ENCODE measurements around the gene RTBDN.

- TF ChIP-seq MAX (IDR thresholded peaks at IDR 0.05; ENCODE audit: low read depth) (no peak), TAF1 (IDR thresholded peaks at IDR 0.05; ENCODE audit: borderline replicate concordance, low read depth, low read length) (no peak), SIN3A (IDR thresholded peaks at IDR 0.05; ENCODE audit: borderline replicate concordance, low read depth, low read length) (no peak), RAD21 (IDR thresholded peaks at IDR 0.05; ENCODE audit: low read length) (no peak), RFX5 (IDR thresholded peaks at IDR 0.05; ENCODE audit: low read length) (no peak), GABPA (IDR thresholded peaks at IDR 0.05; ENCODE audit: low read depth) (no peak), CTCF (IDR thresholded peaks at IDR 0.05) (no peak), EP300 (IDR thresholded peaks at IDR 0.05; ENCODE audit: borderline replicate concordance in 1 of 2, low read depth in 1 of 2, low read length in 1 of 2) (no peak), EZH2phosphoT487 (IDR thresholded peaks at IDR 0.05; ENCODE audit: borderline replicate concordance, low read depth) (no peak), PBX3 (IDR thresholded peaks at IDR 0.05) (peak; percentile 79), POLR2AphosphoS5 (IDR thresholded peaks at IDR 0.05; ENCODE audit: low read depth, low read length) (no peak)
These were observed 34.2 kb upstream of the RTBDN start for GRCh38 chr19:12868540-12869112.

All from SK-N-SH (cell line).